Stimulated activated CD4-positive, alpha-beta T cell treated with anti-CD3 and anti-CD28 coated beads, TNF-alpha, amount 100 ng/mL, for 4 hours (primary cell): Measurements from ENCODE around the gene DGKH.
"Not testable (repeated sequence)": the region's sequence is repeated elsewhere in the genome, so short reads cannot be mapped to it uniquely, and the experiment has no call there.

Experiments
- DNase-seq, 3 experiments: peaks; one replicate each; pipeline ENCODE4 v3.0.0-alpha.2; 2020; ENCODE audit warnings: low read depth in 3 of 3

The DGKH gene

DNA sequence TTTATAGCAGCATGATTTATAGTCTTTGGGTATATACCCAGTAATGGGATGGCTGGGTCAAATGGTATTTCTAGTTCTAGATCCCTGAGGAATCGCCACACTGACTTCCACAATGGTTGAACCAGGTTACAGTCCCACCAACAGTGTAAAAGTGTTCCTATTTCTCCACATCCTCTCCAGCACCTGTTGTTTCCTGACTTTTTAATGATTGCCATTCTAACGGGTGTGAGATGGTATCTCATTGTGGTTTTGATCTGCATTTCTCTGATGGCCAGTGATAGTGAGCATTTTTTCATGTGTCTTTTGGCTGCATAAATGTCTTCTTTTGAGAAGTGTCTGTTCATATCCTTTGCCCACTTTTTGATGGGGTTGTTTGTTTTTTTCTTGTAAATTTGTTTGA, 114.9 kb downstream of the DGKH start:
- DNase-seq, result not testable (repeated sequence)

- DNase-seq, result not testable (repeated sequence)
Measured at GRCh38 chr13:42163910-42164309, 115.5 kb downstream of the DGKH start.

- no peak for DNase-seq
Measured at GRCh38 chr13:42164557-42165125, 116.2 kb downstream of the DGKH start.

GRCh38 chr13:42168496-42168895, 120.0 kb downstream of the DGKH start:
- DNase-seq, result no peak

DNA sequence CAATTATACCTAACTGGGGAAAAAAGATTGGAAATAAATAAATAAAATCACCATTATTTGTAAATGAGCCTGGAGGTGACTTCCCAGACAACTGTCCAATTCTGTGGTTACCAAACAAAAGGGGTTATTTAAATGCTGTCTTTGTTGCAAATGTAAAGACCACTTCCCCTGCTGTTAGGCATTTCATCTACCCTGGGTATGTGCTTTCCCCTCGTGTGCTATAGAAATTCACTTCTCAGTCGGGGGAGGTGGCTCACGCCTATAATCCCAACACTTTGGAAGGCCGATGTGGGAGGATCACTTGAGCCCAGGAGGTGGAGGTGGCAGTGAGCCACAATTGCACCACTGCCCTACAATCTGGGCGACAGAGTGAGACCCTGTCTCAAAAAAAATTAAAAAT, 121.6 kb downstream of the DGKH start:
- no peak for DNase-seq

DNA sequence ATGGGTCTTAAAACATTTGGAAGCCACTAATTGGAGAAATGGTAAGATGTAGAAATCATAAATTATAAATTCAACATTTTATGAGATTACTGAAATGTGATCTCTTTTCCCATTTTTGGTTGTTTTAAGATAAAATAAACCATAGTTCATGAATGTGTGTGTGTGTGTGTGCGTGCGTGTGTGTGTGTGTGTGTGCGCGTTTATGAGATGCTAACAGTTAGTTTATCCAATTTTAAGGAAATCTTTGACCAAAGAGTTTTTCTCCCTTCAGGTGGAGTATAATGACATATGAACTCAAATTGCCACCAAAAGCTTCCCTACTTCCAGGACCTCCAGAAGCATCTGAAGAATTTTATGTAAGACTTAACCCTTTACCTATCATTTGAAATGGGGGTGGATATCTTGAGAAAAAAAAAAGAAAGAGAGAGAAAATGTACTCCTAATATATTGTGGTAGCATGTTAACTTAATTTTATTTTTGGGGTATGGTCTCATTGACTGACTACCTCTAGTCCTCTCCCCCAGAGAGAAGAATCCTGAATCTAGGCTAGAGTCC, 125.4 kb downstream of the DGKH start:
- DNase-seq, result no peak

DNA sequence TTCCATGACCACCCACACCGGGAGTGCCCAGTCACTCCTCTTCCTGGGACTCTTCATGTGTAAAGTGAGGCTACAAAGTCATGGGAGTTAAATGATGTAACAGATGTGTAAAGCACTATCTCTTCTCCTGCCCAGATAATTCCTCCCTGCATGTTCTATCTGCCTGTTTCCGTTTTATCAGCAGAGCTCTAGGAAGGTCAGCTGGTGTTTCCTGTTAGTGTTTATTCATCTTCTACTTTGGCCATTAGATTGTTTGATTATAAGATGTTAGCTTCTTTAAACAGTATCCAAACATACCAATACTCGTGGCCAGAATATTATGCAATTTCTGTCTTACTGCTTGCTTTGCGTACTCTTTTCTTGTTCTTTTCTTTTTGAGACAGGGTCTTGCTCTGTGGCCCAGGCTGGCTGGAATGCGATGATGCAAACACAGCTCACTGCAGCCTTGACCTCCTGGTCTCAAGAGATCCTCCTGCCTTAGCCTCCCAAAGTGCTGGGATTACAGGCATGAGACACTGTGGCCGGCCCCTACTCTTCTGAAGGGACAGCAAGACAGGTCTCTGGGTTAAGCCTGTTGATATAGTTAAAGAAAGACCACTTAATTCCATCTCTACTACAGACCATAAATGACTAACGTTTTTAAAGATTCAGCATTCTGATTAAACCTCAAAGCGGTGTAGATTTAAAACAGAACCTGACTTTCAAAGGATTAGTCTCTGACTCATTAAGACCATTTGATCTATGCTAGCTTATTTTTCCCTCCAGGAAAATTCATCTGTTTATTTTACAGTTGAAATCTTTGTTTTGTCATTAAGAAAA, 126.1 kb downstream of the DGKH start:
- no peak for DNase-seq

- DNase-seq, result no peak
Measured at GRCh38 chr13:42176294-42176693, 127.8 kb downstream of the DGKH start.

DNA sequence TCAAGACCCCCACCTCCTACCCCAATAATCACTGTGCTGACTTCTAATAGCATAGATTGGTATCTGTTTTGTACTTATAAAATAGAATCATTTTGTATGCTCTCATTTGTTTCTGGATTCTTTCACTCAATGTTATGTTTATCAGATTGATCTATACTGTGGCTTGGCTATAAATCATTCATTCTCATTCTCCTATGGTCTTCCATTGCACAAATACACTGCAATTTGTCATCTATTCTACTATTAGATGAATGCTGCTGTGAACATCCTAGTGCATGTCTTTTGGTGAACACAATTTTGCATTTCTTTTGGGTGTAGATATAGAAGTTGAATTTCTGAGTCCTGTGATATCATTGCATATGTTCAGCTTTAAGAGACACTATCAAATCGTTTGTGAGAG, 128.7 kb downstream of the DGKH start:
- no peak for DNase-seq

GRCh38 chr13:42181381-42181953, 133.0 kb downstream of the DGKH start:
- no peak for DNase-seq

DNA sequence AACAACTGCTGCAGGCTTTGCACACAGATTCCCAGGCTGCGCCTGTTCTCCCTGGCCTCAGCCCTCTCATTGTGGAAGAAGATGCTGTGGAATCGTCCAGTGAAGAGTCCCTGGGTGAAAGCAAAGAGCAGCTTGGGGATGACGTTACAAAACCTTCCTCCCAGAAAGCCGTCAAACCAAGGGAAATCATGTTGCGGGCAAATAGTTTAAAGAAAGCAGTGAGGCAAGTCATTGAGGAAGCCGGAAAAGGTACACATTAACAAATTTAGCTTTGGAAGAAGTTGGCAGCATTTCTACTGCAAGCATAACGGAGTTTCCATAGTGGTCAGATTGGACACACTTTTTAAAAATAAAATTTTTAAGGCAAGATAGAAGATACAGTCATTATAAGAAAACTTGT, 140.6 kb downstream of the DGKH start:
- no peak for DNase-seq

GRCh38 chr13:42190529-42190928, 142.1 kb downstream of the DGKH start:
- no peak for DNase-seq

- DNase-seq, result no peak
Measured at GRCh38 chr13:42211704-42212464, 163.4 kb downstream of the DGKH start.

- DNase-seq, result no peak
Measured at GRCh38 chr13:42214446-42214845, 166.0 kb downstream of the DGKH start.

- DNase-seq, result no peak
Measured at GRCh38 chr13:42215578-42216421, 167.4 kb downstream of the DGKH start.

- DNase-seq, result no peak
Measured at GRCh38 chr13:42216422-42216735, 167.9 kb downstream of the DGKH start.

GRCh38 chr13:42218576-42218975, 170.1 kb downstream of the DGKH start:
- DNase-seq, result no peak

DNA sequence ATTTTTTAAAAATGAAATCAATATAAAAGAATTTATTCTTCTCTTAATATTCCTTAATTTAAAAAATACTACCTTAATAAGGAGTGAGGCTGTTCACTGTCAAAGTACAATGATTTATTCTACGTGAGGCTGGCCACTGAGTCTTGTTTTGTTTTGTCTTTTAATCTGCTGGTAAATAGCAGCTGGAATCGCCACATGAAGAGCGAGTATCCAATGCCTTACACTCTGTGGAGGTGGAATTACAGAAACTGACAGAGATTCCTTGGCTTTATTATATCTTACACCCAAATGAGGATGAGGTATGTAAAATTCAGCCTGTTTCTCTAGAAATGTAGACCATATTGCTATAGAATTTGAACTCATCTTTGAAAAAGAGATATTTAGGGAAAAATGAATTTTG, 170.6 kb downstream of the DGKH start:
- no peak for DNase-seq

DNA sequence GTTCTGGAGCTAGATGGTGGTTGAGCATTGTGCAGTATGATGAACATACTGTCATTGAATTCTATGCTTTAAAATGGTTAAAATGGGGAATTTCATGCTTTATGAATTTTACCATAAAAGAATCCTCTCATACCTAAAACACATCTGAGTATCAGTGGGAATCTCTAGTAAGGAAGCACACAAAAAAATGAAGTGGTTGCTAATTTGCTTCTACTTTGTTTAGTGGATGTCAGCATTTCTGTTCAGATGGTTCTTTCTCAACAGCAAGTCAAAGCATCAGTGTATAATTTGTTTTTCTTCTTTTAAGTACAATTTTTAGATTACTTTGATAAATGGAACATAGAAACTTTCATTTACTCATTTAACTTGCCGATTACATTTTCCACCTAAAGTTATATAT, 171.4 kb downstream of the DGKH start:
- DNase-seq, result no peak

- DNase-seq, result no peak
Measured at GRCh38 chr13:42221121-42221765, 172.8 kb downstream of the DGKH start.

DNA sequence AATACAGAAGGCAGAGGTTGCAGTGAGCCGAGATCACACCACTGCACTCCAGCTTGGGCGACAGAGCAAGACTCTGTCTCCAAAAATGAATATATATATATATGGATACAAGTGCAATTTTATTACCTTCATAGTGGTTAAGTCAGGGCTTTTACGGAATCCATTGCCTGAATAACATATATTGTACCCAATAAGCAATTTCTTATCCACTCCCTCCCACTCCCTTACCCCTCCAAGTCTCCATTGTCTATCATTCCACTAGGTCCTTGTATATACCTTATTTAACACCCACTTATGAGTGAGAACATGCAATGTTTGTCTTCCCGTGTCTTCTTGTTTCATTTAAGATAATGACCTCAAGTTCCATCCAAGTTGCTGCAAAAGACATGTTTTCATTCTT, 175.2 kb downstream of the DGKH start:
- DNase-seq, result no peak
